Brain microvascular endothelial cell (primary cell): ENCODE measurements around the gene TUBA3C.

ENCODE experiments used
- DNase-seq: peaks from one replicate; pipeline ENCODE4 v3.0.0-alpha.2; 2020
- H3K27ac ChIP-seq: fragments of 250-450 bp; sonication (Bioruptor Pico); 2 replicates; pipeline ENCODE4 v1.5.1; 2020; ENCODE audit warnings: mild to moderate bottlenecking, moderate library complexity
- H3K27me3 ChIP-seq: fragments of 250-450 bp; sonication (Bioruptor Pico); replicated peaks from 2 replicates; pipeline ENCODE4 v1.5.1; 2020; ENCODE audit warnings: mild to moderate bottlenecking
- H3K36me3 ChIP-seq: fragments of 250-450 bp; sonication (Bioruptor Pico); replicated peaks from 2 replicates; pipeline ENCODE4 v1.5.1; 2020; ENCODE audit warnings: mild to moderate bottlenecking
- H3K4me3 ChIP-seq: 2 replicates; pipeline ENCODE4 v1.5.1; 2011; ENCODE audit warnings: low read depth, mild to moderate bottlenecking, control low read depth, low read length, moderate library complexity
- CTCF ChIP-seq: IDR thresholded peaks from 2 replicates; pipeline ENCODE4 v1.5.1; 2011; ENCODE audit warnings: low read depth, mild to moderate bottlenecking, moderate library complexity, low read length, control low read depth, inconsistent platforms; ENCODE audit errors: missing control alignments
- in situ Hi-C: cut with HindIII; loops from 2 replicates; pipeline ENCODE4 v1.10.0; 2017; ENCODE audit warnings: low sequenced_read_pairs, low pct_ligation_motif_present

TUBA3C gene

GRCh38 chr13:19161308-19161707 lies 20.3 kb downstream of the TUBA3C start:
- TF ChIP-seq CTCF: no peak
- H3K36me3 ChIP-seq: no peaks in the 10 kb centered on the region
- H3K4me3 ChIP-seq: no peak overlapping the region
- no peaks in the 10 kb centered on the region for H3K27me3 ChIP-seq
- in situ Hi-C loops: no loop called here
- H3K27ac ChIP-seq: no peak overlapping the region
- no peak for DNase-seq

- in situ Hi-C loops: no loop called here
- no peak for TF ChIP-seq CTCF
- Histone ChIP-seq H3K4me3 (no peak overlapping the region), H3K36me3 (no peaks in the 10 kb centered on the region), H3K27ac (no peak overlapping the region), H3K27me3 (no peaks in the 10 kb centered on the region)
- no peak for DNase-seq
Measured at GRCh38 chr13:19159761-19160420, 21.7 kb downstream of the TUBA3C start.

- no peak for TF ChIP-seq CTCF
- no peaks in the 10 kb centered on the region for H3K27me3 ChIP-seq
- H3K27ac ChIP-seq: no peak overlapping the region
- H3K36me3 ChIP-seq: no peaks in the 10 kb centered on the region
- DNase-seq: no peak
- no peak overlapping the region for H3K4me3 ChIP-seq
- in situ Hi-C loops: no loop called here
Measured at GRCh38 chr13:19159181-19159580, 22.4 kb downstream of the TUBA3C start.

- DNase-seq: no peak
- no peak overlapping the region for H3K4me3 ChIP-seq
- no peak overlapping the region for H3K27ac ChIP-seq
- no peak for TF ChIP-seq CTCF
- H3K27me3 ChIP-seq: no peaks in the 10 kb centered on the region
- H3K36me3 ChIP-seq: no peaks in the 10 kb centered on the region
- in situ Hi-C loops: no loop called here
Measured at GRCh38 chr13:19158526-19159174, 23.0 kb downstream of the TUBA3C start.

GRCh38 chr13:19158006-19158405 lies 23.6 kb downstream of the TUBA3C start:
- no peak for DNase-seq
- Histone ChIP-seq H3K4me3 (no peak overlapping the region), H3K36me3 (no peaks in the 10 kb centered on the region), H3K27ac (no peak overlapping the region), H3K27me3 (no peaks in the 10 kb centered on the region)
- TF ChIP-seq CTCF: no peak
- in situ Hi-C loops: no loop called here
